ENCODE measurements around the gene S100A13. TPM values are rescaled to one million over a fixed set of nuclear protein-coding genes. Genes with fewer than 3 reads are reported as not detected.

The S100A13 gene
- total RNA-seq, 4 donors from 2014 or later, result 219 to 545 (median 343) TPM

- Histone ChIP-seq H3K9me3 (no peaks in the 10 kb centered on the region), H3K27me3 (no peaks in the 10 kb centered on the region), H3K4me3 (replicated peaks in 1 of 3) (peak overlapping the region in 1 of 3 donors; percentile 19), H3K36me3 (peaks cover 0 to 8% of the 10 kb centered on the region in 2 donors), H3K27ac (peak overlapping the region; percentile 75 to 89 (median 77)), H3K4me1 (peaks cover 58 to 69% of the 10 kb centered on the region in 2 donors)
- WGBS, 2 donors, result 60 to 67% methylated on average over 1 of the region's 2 CpGs
- TF ChIP-seq POLR2A (IDR thresholded peaks at IDR 0.05), result no peak
- TF ChIP-seq, protein P1, sequence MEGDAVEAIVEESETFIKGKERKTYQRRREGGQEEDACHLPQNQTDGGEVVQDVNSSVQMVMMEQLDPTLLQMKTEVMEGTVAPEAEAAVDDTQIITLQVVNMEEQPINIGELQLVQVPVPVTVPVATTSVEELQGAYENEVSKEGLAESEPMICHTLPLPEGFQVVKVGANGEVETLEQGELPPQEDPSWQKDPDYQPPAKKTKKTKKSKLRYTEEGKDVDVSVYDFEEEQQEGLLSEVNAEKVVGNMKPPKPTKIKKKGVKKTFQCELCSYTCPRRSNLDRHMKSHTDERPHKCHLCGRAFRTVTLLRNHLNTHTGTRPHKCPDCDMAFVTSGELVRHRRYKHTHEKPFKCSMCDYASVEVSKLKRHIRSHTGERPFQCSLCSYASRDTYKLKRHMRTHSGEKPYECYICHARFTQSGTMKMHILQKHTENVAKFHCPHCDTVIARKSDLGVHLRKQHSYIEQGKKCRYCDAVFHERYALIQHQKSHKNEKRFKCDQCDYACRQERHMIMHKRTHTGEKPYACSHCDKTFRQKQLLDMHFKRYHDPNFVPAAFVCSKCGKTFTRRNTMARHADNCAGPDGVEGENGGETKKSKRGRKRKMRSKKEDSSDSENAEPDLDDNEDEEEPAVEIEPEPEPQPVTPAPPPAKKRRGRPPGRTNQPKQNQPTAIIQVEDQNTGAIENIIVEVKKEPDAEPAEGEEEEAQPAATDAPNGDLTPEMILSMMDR (IDR thresholded peaks at IDR 0.05), result no peak
- DNase-seq, result no peak
- intact Hi-C loops (cut with DNase I), result no loop called here
Measured at GRCh38 chr1:153615406-153615805, 11.9 kb downstream of the S100A13 start.

- peak overlapping the region; percentile 75 to 89 (median 77) for H3K27ac ChIP-seq
- no peaks in the 10 kb centered on the region for H3K27me3 ChIP-seq
- intact Hi-C loops (cut with DNase I), result loop anchor here (5.0 kb wide), 1 partner anchor 38 kb away; no protein-coding TSS in a partner anchor
- H3K4me3 ChIP-seq (replicated peaks in 1 of 3), result no peak overlapping the region
- TF ChIP-seq, protein P1 (IDR thresholded peaks at IDR 0.05), result no peak
- no peak for TF ChIP-seq POLR2A (IDR thresholded peaks at IDR 0.05)
- H3K4me1 ChIP-seq, result peaks cover 63 to 74% of the 10 kb centered on the region in 2 donors
- WGBS, 2 donors, result 84 to 100% methylated on average over 2 to 7 of the region's 7 CpGs
- DNase-seq, result no peak
- no peaks in the 10 kb centered on the region for H3K9me3 ChIP-seq
- H3K36me3 ChIP-seq, result peaks cover 0 to 6% of the 10 kb centered on the region in 2 donors
Measured at GRCh38 chr1:153614906-153615305, 12.4 kb downstream of the S100A13 start.

DNA sequence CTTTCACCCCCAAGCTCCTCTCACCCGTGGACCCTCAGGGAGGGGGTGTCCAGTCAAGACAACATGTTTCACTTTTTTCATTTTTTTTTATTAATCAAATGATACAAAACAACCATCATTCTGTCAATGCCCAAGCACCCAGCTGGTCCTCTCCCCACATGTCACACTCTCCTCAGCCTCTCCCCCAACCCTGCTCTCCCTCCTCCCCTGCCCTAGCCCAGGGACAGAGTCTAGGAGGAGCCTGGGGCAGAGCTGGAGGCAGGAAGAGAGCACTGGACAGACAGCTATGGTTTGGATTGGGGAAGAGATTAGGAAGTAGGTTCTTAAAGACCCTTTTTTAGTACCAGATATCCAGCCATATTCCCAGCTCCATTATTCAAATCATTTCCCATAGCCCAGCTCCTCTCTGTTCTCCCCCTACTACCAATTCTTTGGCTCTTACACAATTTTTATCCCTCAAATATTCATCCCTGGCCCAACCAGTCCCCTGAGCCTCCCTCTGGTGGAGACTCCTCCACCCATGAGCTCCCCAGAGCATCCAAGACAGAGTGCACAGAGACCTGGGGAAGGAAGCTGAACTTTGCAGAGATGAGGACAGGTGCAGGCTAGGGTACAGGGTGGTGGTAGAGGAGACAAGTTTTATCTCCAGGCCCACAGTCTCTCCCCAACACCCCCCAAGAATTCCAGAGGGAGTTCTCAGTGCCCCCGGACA is 13.0 kb downstream of the S100A13 start:
- Histone ChIP-seq H3K4me1 (peaks cover 69 to 80% of the 10 kb centered on the region in 2 donors), H3K27me3 (no peaks in the 10 kb centered on the region), H3K9me3 (no peaks in the 10 kb centered on the region), H3K4me3 (replicated peaks in 1 of 3) (no peak overlapping the region), H3K36me3 (peaks cover 0 to under 1% of the 10 kb centered on the region in 2 donors), H3K27ac (peak overlapping the region; percentile 29 to 89 (median 77))
- no peak for DNase-seq
- intact Hi-C loops (cut with DNase I), result loop anchor here (5.0 kb wide), 1 partner anchor 37 kb away; no protein-coding TSS in a partner anchor
- TF ChIP-seq POLR2A (IDR thresholded peaks at IDR 0.05), result no peak
- TF ChIP-seq, protein P1 (IDR thresholded peaks at IDR 0.05), result no peak
- 64 to 69% methylated on average over 2 of the region's 2 CpGs for WGBS, 2 donors

GRCh38 chr1:153613406-153613805 is 13.9 kb downstream of the S100A13 start:
- peak overlapping the region; percentile 89 to 93 (median 91) for H3K27ac ChIP-seq
- intact Hi-C loops (cut with DNase I), result loop anchor here (5.0 kb wide), 1 partner anchor 36 kb away; no protein-coding TSS in a partner anchor
- H3K36me3 ChIP-seq, result no peaks in the 10 kb centered on the region
- H3K27me3 ChIP-seq, result no peaks in the 10 kb centered on the region
- H3K4me3 ChIP-seq (replicated peaks in 1 of 3), result no peak overlapping the region
- WGBS, 2 donors, result 75 to 91% methylated on average over 4 to 5 of the region's 5 CpGs
- DNase-seq, result no peak
- TF ChIP-seq, protein P1 (IDR thresholded peaks at IDR 0.05), result no peak
- no peak for TF ChIP-seq POLR2A (IDR thresholded peaks at IDR 0.05)
- no peaks in the 10 kb centered on the region for H3K9me3 ChIP-seq
- H3K4me1 ChIP-seq, result peaks cover 78 to 89% of the 10 kb centered on the region in 2 donors

Data from thyroid gland (tissue), 4 donors.